ENCODE results near the gene SNORC. TPM values are rescaled to one million over a fixed set of nuclear protein-coding genes. Genes with fewer than 3 reads are reported as not detected.

The SNORC gene
- polyA plus RNA-seq, 3 donors, result 0.61 TPM; not detected in 2

DNA sequence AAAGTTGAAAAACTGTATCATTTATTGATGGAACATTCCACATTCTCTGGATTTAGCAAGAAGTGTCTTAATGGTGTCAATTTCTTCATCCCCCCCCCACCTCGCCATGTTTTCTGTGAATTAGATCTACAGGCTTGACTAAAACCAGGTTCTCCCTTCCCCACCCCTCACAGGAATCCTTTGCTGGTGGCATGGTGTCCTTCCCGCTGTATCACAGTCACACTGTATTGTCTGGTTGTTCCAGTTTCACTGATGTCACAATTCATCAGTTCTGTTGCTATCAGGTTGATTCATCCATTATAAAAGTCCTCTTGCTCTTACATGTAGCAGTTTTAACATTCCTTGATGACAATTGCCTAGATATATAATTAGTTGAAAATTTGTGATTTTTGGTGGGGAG, 6.1 kb upstream of the SNORC start:
- Mint-ChIP-seq H3K4me1 (no peaks in the 10 kb centered on the region), H3K9me3 (no peaks in the 10 kb centered on the region), H3K4me3 (no peak overlapping the region), H3K36me3 (peaks cover 25 to 30% of the 10 kb centered on the region in 2 donors), H3K27ac (peak overlapping the region in 1 of 7 donors; percentile 1), H3K27me3 (ENCODE audit: low read depth in 3 of 3) (peaks cover 0 to 2% (median 0%) of the 10 kb centered on the region in 3 donors)
- 100% methylated on average over 1 of the region's 2 CpGs for WGBS (ENCODE audit: insufficient coverage)
- Histone ChIP-seq H3K4me1 (ENCODE audit: control insufficient read depth in 1 of 2, insufficient read depth in 2 of 2, low read length in 2 of 2) (no peaks in the 10 kb centered on the region), H3K36me3 (replicated peaks in 1 of 2; ENCODE audit: control insufficient read depth in 1 of 2, insufficient read depth in 2 of 2, low read length in 2 of 2) (peaks cover 9 to 33% of the 10 kb centered on the region in 2 donors), H3K4me2 (replicated peaks; ENCODE audit: extremely low read depth, low read length, poor library complexity, severe bottlenecking) (no peak overlapping the region), H3K27me3 (ENCODE audit: control insufficient read depth in 2 of 2, insufficient read depth in 2 of 2, low read length in 2 of 2) (no peaks in the 10 kb centered on the region), H3K4me3 (replicated peaks in 1 of 3; ENCODE audit: low read depth in 2 of 3, low read length in 3 of 3) (no peak overlapping the region), H3K9ac (ENCODE audit: insufficient read depth, low read length, poor library complexity, severe bottlenecking) (no peak overlapping the region), H3K79me2 (ENCODE audit: insufficient read depth, low read length) (no peaks in the 10 kb centered on the region), H3K9me3 (replicated peaks in 1 of 2; ENCODE audit: control insufficient read depth in 1 of 2, insufficient read depth in 1 of 2, low read length in 2 of 2) (no peaks in the 10 kb centered on the region), H4K20me1 (ENCODE audit: insufficient read depth, low read length) (no peaks in the 10 kb centered on the region), H2AFZ (ENCODE audit: insufficient read depth, low read depth, low read length, poor library complexity, severe bottlenecking) (no peak overlapping the region), H3K27ac (ENCODE audit: low read depth in 1 of 2, low read length in 2 of 2) (no peak overlapping the region)
- intact Hi-C loops (cut with micrococcal nuclease), result no loop called here
- TF ChIP-seq, protein P1, sequence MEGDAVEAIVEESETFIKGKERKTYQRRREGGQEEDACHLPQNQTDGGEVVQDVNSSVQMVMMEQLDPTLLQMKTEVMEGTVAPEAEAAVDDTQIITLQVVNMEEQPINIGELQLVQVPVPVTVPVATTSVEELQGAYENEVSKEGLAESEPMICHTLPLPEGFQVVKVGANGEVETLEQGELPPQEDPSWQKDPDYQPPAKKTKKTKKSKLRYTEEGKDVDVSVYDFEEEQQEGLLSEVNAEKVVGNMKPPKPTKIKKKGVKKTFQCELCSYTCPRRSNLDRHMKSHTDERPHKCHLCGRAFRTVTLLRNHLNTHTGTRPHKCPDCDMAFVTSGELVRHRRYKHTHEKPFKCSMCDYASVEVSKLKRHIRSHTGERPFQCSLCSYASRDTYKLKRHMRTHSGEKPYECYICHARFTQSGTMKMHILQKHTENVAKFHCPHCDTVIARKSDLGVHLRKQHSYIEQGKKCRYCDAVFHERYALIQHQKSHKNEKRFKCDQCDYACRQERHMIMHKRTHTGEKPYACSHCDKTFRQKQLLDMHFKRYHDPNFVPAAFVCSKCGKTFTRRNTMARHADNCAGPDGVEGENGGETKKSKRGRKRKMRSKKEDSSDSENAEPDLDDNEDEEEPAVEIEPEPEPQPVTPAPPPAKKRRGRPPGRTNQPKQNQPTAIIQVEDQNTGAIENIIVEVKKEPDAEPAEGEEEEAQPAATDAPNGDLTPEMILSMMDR (IDR thresholded peaks at IDR 0.05), result no peak
- DNase-seq, result no peak

DNA sequence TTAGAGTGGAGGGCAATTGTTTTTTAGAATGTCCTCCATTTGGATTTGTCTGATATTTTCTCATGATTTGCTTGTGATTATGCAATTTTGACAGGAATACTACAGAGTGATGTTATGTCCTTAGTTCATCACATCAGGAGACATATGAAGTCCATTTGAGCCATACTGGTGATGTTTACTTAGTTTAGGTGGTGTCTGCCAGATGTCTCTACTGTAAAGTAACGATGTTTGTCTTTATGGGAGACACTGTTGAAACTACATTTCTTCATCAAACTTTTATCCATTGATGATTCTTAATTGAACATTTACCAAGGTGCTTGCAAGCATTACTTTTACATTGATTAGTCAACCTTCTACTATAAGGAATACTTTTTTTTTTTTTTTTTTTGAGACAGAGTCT, 4.9 kb upstream of the SNORC start:
- Histone ChIP-seq H3K27ac (ENCODE audit: low read depth in 1 of 2, low read length in 2 of 2) (no peak overlapping the region), H3K4me2 (replicated peaks; ENCODE audit: extremely low read depth, low read length, poor library complexity, severe bottlenecking) (no peak overlapping the region), H3K36me3 (replicated peaks in 1 of 2; ENCODE audit: control insufficient read depth in 1 of 2, insufficient read depth in 2 of 2, low read length in 2 of 2) (peaks cover 5 to 23% of the 10 kb centered on the region in 2 donors), H3K4me3 (replicated peaks in 1 of 3; ENCODE audit: low read depth in 2 of 3, low read length in 3 of 3) (no peak overlapping the region), H4K20me1 (ENCODE audit: insufficient read depth, low read length) (no peaks in the 10 kb centered on the region), H3K9me3 (replicated peaks in 1 of 2; ENCODE audit: control insufficient read depth in 1 of 2, insufficient read depth in 1 of 2, low read length in 2 of 2) (no peaks in the 10 kb centered on the region), H3K9ac (ENCODE audit: insufficient read depth, low read length, poor library complexity, severe bottlenecking) (no peak overlapping the region), H3K27me3 (ENCODE audit: control insufficient read depth in 2 of 2, insufficient read depth in 2 of 2, low read length in 2 of 2) (no peaks in the 10 kb centered on the region), H3K4me1 (ENCODE audit: control insufficient read depth in 1 of 2, insufficient read depth in 2 of 2, low read length in 2 of 2) (no peaks in the 10 kb centered on the region), H3K79me2 (ENCODE audit: insufficient read depth, low read length) (no peaks in the 10 kb centered on the region), H2AFZ (ENCODE audit: insufficient read depth, low read depth, low read length, poor library complexity, severe bottlenecking) (no peak overlapping the region)
- WGBS (ENCODE audit: insufficient coverage), result no CpG with 5 or more reads among the region's 1 CpG
- peaks cover 0 to 2% (median 0%) of the 10 kb centered on the region in 3 donors for H3K27me3 Mint-ChIP-seq (ENCODE audit: low read depth in 3 of 3)
- no peak overlapping the region for H3K27ac Mint-ChIP-seq
- no peak overlapping the region for H3K4me3 Mint-ChIP-seq
- intact Hi-C loops (cut with micrococcal nuclease), result no loop called here
- no peaks in the 10 kb centered on the region for H3K9me3 Mint-ChIP-seq
- H3K36me3 Mint-ChIP-seq, result peaks cover 14 to 19% of the 10 kb centered on the region in 2 donors
- peaks cover 2% of the 10 kb centered on the region for H3K4me1 Mint-ChIP-seq
- DNase-seq, result no peak
- TF ChIP-seq, protein P1 (IDR thresholded peaks at IDR 0.05), result no peak

All from CD14-positive monocyte (primary cell).